ENCODE measurements around the gene GTF3C5. TPM values are rescaled to one million over a fixed set of nuclear protein-coding genes. Genes with fewer than 3 reads are reported as not detected.

The GTF3C5 gene
- total and polyA plus RNA-seq, 2 of the 4 experiments (the other 2 are of a cell fraction), result 49.1 to 52.3 TPM

DNA sequence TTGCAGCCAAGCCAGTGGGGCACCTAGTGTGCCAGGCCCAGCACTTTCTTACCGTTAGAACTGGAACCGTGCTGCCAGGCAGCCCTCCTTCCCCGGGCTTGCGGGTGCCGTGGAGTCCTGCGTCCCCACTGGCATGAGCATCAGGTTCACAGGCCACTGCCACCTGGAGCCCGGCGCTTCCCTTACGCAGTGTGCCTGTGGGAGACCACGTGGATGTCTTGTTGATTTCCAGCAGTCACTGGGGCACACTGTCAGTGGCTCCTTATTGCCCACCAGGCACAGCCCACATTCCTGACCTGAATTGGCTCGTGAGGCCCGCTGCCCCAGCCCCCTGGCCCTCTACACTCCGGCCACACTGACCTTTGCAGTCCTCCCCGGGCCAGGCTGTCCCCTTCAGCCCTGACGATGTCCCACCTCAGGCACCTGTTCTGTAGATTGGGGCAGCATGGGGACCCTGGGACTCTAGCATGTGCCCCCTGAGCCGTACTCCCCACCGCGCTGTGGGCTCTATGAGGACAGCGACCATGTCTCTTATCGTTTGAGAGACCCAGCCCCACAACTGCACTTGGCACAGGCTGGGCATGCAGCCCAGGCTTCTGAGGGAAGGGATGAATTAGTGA lies 20.6 kb downstream of the GTF3C5 start:
- peaks cover 3 to 15% of the 10 kb centered on the region in 2 experiments; a peak in 3 of 4 replicates for H3K79me1 ChIP-seq (ENCODE audit: low read depth in 1 of 2, low read length in 2 of 2)
- H3K23ac ChIP-seq (ENCODE audit: low read depth, low read length), result no peak overlapping the region
- no peak overlapping the region for H3K14ac ChIP-seq (replicated peaks; ENCODE audit: low read depth, low read length)
- no peak overlapping the region for H2BK5ac ChIP-seq (ENCODE audit: low read depth, low read length, poor library complexity, severe bottlenecking)
- H3K9me1 ChIP-seq (ENCODE audit: insufficient read depth, low read length), result no peaks in the 10 kb centered on the region
- in situ Hi-C loops (cut with MboI; ENCODE audit: low sequenced_read_pairs) (no loop called here), dilution Hi-C loops (cut with HindIII; ENCODE audit: low sequenced_read_pairs, unreplicated experiment) (no loop called here), intact Hi-C loops (cut with micrococcal nuclease) (no loop called here)
- no peak overlapping the region for H3K18ac ChIP-seq (ENCODE audit: low read depth, low read length)
- H2BK20ac ChIP-seq (ENCODE audit: low read depth, low read length), result no peak overlapping the region
- no peak overlapping the region for H2BK120ac ChIP-seq (ENCODE audit: low read depth, low read length)
- H4K8ac ChIP-seq (ENCODE audit: low read depth in 2 of 2, low read length in 2 of 2), result no peak overlapping the region
- peaks cover 62% of the 10 kb centered on the region for H3K36me3 ChIP-seq (ENCODE audit: control insufficient read depth, insufficient read depth, low read length)
- H2AK9ac ChIP-seq (replicated peaks; ENCODE audit: low read depth, low read length, poor library complexity), result peak overlapping the region; percentile 15
- no peak overlapping the region for H3K27ac ChIP-seq (ENCODE audit: insufficient read depth, low read length)
- no peak overlapping the region for H4K91ac ChIP-seq (ENCODE audit: insufficient read depth, low read depth, low read length)
- DNase-seq (no peak), ATAC-seq (ENCODE audit: low read depth) (no peak)
- no peak overlapping the region for H3K56ac ChIP-seq (ENCODE audit: extremely low read depth, insufficient read depth, low read length)
- no peak overlapping the region for H3K4ac ChIP-seq (ENCODE audit: low read depth, low read length)
- no peak overlapping the region for H3K9ac ChIP-seq (ENCODE audit: low read depth, low read length)
- ChIA-PET POLR2A (ENCODE audit: unreplicated experiment) (no interaction called here), CTCF (no interaction called here)
- H4K20me1 ChIP-seq (ENCODE audit: insufficient read depth, low read length), result peaks cover 8% of the 10 kb centered on the region
- TF ChIP-seq CHD1 (IDR thresholded peaks at IDR 0.05; ENCODE audit: low read depth, low read length), result no peak
- no peak for TF ChIP-seq RFX5 (IDR thresholded peaks at IDR 0.05; ENCODE audit: low read depth, low read length)
- no peak for TF ChIP-seq FOS (IDR thresholded peaks at IDR 0.05; ENCODE audit: low read depth, low read length)
- TF ChIP-seq MAFK (IDR thresholded peaks at IDR 0.05; ENCODE audit: low read depth, low read length), result no peak
- no peak for TF ChIP-seq CEBPB (IDR thresholded peaks at IDR 0.05; ENCODE audit: low read depth, low read length)
- TF ChIP-seq POLR2A (IDR thresholded peaks at IDR 0.05; ENCODE audit: low read depth, low read length), result no peak
- TF ChIP-seq, protein P1, sequence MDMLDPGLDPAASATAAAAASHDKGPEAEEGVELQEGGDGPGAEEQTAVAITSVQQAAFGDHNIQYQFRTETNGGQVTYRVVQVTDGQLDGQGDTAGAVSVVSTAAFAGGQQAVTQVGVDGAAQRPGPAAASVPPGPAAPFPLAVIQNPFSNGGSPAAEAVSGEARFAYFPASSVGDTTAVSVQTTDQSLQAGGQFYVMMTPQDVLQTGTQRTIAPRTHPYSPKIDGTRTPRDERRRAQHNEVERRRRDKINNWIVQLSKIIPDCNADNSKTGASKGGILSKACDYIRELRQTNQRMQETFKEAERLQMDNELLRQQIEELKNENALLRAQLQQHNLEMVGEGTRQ (IDR thresholded peaks at IDR 0.05; ENCODE audit: low read depth, low read length), result no peak
- no peak for TF ChIP-seq SMC3 (IDR thresholded peaks at IDR 0.05; ENCODE audit: low read depth, low read length)
- TF ChIP-seq MXI1 (IDR thresholded peaks at IDR 0.05; ENCODE audit: borderline replicate concordance, low read depth, low read length), result no peak
- TF ChIP-seq MAZ (IDR thresholded peaks at IDR 0.05; ENCODE audit: borderline replicate concordance, low read depth, low read length), result no peak
- H3K4me1 ChIP-seq (ENCODE audit: control insufficient read depth, insufficient read depth, low read length), result no peaks in the 10 kb centered on the region; the same call in 1 of the 2 replicates
- no peak overlapping the region for H3K4me3 ChIP-seq (ENCODE audit: insufficient read depth, low read depth, low read length)
- no peaks in the 10 kb centered on the region for H3K27me3 ChIP-seq (ENCODE audit: control insufficient read depth, insufficient read depth, low read length)
- no peak overlapping the region for H4K5ac ChIP-seq (ENCODE audit: low read depth, low read length)
- peak overlapping the region; percentile 21 for H2AFZ ChIP-seq (replicated peaks; ENCODE audit: low read length, poor library complexity)
- no peaks in the 10 kb centered on the region for H3K9me3 ChIP-seq (ENCODE audit: control insufficient read depth, insufficient read depth, low read length)
- no peak overlapping the region for H3K4me2 ChIP-seq (ENCODE audit: low read depth, low read length)
- H2BK15ac ChIP-seq (ENCODE audit: low read depth, low read length), result no peak overlapping the region
- H2AK5ac ChIP-seq (ENCODE audit: low read depth, low read length), result no peak overlapping the region
- no TSS peak for BruUV-seq (replicated peaks)
- WGBS, 2 experiments (ENCODE audit: extremely low coverage in 2 of 2, insufficient read length in 1 of 2), result 98% methylated on average over 12 of the region's 20 CpGs; no CpG with 5 or more reads in 1 of the 2 experiments
